SK-N-SH (cell line): ENCODE data around the gene SPOP. TPM values are rescaled to one million over a fixed set of nuclear protein-coding genes. Genes with fewer than 3 reads are reported as not detected.

Source experiments
- CTCF ChIA-PET: fragments of 300-600, 350-600 bp; formaldehyde crosslinking; extraction: SDS; loops from one replicate; lab custom pipeline; 2021; lab: Yijun Ruan, JAX
- POLR2A ChIA-PET: fragments of 350-600 bp; sonication (Branson Sonifier 250); formaldehyde crosslinking; extraction: SDS; loops from one replicate; lab custom pipeline; 2020; ENCODE audit warnings: antibody characterized with exemption, inconsistent platforms; lab: Yijun Ruan, JAX
- DNase-seq: peaks from one replicate; pipeline ENCODE4 v3.0.0; 2012
- H2AFZ ChIP-seq: fragments of 200-600 bp; sonication (generic); 2 replicates; pipeline ENCODE4 v1.8.1; 2016; ENCODE audit warnings: antibody characterized with exemption, mild to moderate bottlenecking, low read depth
- H3F3A ChIP-seq: fragments of 200-600 bp; sonication (generic); replicated peaks from 2 replicates; pipeline ENCODE3; 2016; ENCODE audit warnings: antibody characterized with exemption, mild to moderate bottlenecking; ENCODE audit not compliant: insufficient read depth
- H3K27ac ChIP-seq, 2 experiments: fragments of 200-500 bp in 1 of 2; fragments of 200-600 bp in 1 of 2; sonication (Bioruptor generic) in 1 of 2; sonication (generic), shearing (Covaris generic) in 1 of 2; 2 replicates each; pipeline versions ENCODE4 v1.5.1 to v1.6.1; 2014 to 2016; ENCODE audit warnings: low read depth in 2 of 2, inconsistent platforms in 1 of 2, low read length in 1 of 2, mild to moderate bottlenecking in 1 of 2, mixed read lengths in 1 of 2
- H3K27me3 ChIP-seq: fragments of 200-600 bp; sonication (generic), shearing (Covaris generic); 2 replicates; pipeline ENCODE4 v1.6.1; 2016; ENCODE audit warnings: mixed run types; ENCODE audit not compliant: insufficient read depth
- H3K36me3 ChIP-seq, 2 experiments: fragments of 200-500 bp in 1 of 2; fragments of 200-600 bp in 1 of 2; sonication (Bioruptor generic) in 1 of 2; sonication (generic) in 1 of 2; replicated peaks in 1 of 2; 2 replicates each; pipeline versions ENCODE3 to v1.5.1; 2014 to 2016; ENCODE audit warnings: low read length in 1 of 2, mild to moderate bottlenecking in 1 of 2; ENCODE audit not compliant: insufficient read depth in 2 of 2, control insufficient read depth in 1 of 2
- H3K4me1 ChIP-seq, 2 experiments: fragments of 200-500 bp in 1 of 2; fragments of 200-600 bp in 1 of 2; sonication (Bioruptor generic) in 1 of 2; sonication (generic), shearing (Covaris generic) in 1 of 2; 2 replicates each; pipeline versions ENCODE4 v1.5.1 to v1.6.1; 2014 to 2016; ENCODE audit warnings: low read depth in 1 of 2, low read length in 1 of 2, mixed run types in 1 of 2; ENCODE audit not compliant: insufficient read depth in 2 of 2, control insufficient read depth in 1 of 2
- H3K4me2 ChIP-seq: fragments of 200-600 bp; sonication (generic), shearing (Covaris generic); 2 replicates; pipeline ENCODE4 v1.6.1; 2017; ENCODE audit warnings: mixed run types
- H3K4me3 ChIP-seq, 2 experiments: fragments of 200-500 bp in 1 of 2; fragments of 200-600 bp in 1 of 2; sonication (Bioruptor generic) in 1 of 2; sonication (generic), shearing (Covaris generic) in 1 of 2; 2 replicates each; pipeline versions ENCODE4 v1.5.1 to v1.8.1; 2014 to 2016; ENCODE audit warnings: low read depth in 2 of 2, inconsistent platforms in 1 of 2, low read length in 1 of 2, mild to moderate bottlenecking in 1 of 2, mixed read lengths in 1 of 2, moderate library complexity in 1 of 2
- H3K79me2 ChIP-seq: fragments of 200-600 bp; sonication (generic); 2 replicates; pipeline ENCODE4 v1.8.1; 2017; ENCODE audit warnings: mild to moderate bottlenecking; ENCODE audit not compliant: insufficient read depth
- H3K9ac ChIP-seq: fragments of 200-600 bp; sonication (generic); 2 replicates; pipeline ENCODE4 v1.6.1; 2017; ENCODE audit warnings: mixed run types
- H3K9me2 ChIP-seq: fragments of 200-600 bp; sonication (generic); 2 replicates; pipeline ENCODE4 v1.6.1; 2017; ENCODE audit warnings: mixed run types
- H3K9me3 ChIP-seq: fragments of 200-600 bp; sonication (generic); 2 replicates; pipeline ENCODE4 v1.6.1; 2017; ENCODE audit warnings: mixed run types, mild to moderate bottlenecking, moderate library complexity
- H4K20me1 ChIP-seq: fragments of 200-600 bp; sonication (generic); 2 replicates; pipeline ENCODE4 v1.6.1; 2017; ENCODE audit warnings: mild to moderate bottlenecking, mixed run types; ENCODE audit not compliant: insufficient read depth
- CHD2 ChIP-seq: fragments of 150-350 bp; IDR thresholded peaks from 2 replicates; pipeline ENCODE4 v1.6.1; 2018; ENCODE audit warnings: low read length; ENCODE audit not compliant: partially characterized antibody
- EZH2phosphoT487 ChIP-seq: fragments of 200-600 bp; sonication (generic); IDR thresholded peaks from 2 replicates; pipeline ENCODE4 v1.6.1; 2017; ENCODE audit warnings: low read depth, mixed run types, mild to moderate bottlenecking, antibody characterized with exemption, moderate library complexity, borderline replicate concordance
- FOXM1 ChIP-seq: IDR thresholded peaks from 2 replicates; pipeline ENCODE4 v1.4.0; 2012; ENCODE audit warnings: low read depth, mild to moderate bottlenecking
- GATA2 ChIP-seq: sonication (generic); formaldehyde crosslinking; IDR thresholded peaks from 2 replicates; pipeline ENCODE4 v1.5.0; 2020; ENCODE audit warnings: mild to moderate bottlenecking, missing genetic modification reagents
- JUND ChIP-seq: IDR thresholded peaks from 2 replicates; pipeline ENCODE4 v1.4.0; 2012
- MAX ChIP-seq: IDR thresholded peaks from 2 replicates; pipeline ENCODE4 v1.4.0; 2012; ENCODE audit warnings: low read depth
- NFIC ChIP-seq: IDR thresholded peaks from 2 replicates; pipeline ENCODE4 v1.4.0; 2012; ENCODE audit warnings: borderline replicate concordance
- POLR2AphosphoS5 ChIP-seq: IDR thresholded peaks from 2 replicates; pipeline ENCODE4 v1.6.1; 2012; ENCODE audit warnings: low read depth, low read length
- RAD21 ChIP-seq: IDR thresholded peaks from 2 replicates; pipeline ENCODE4 v1.6.1; 2012; ENCODE audit warnings: mild to moderate bottlenecking, low read length
- REST ChIP-seq: IDR thresholded peaks from 2 replicates; pipeline ENCODE4 v1.6.1; 2012; ENCODE audit warnings: mild to moderate bottlenecking, low read depth, low read length, moderate library complexity
- RXRA ChIP-seq: IDR thresholded peaks from 2 replicates; pipeline ENCODE4 v1.4.0; 2012; ENCODE audit warnings: low read depth, mild to moderate bottlenecking, borderline replicate concordance
- TAF1 ChIP-seq: IDR thresholded peaks from 2 replicates; pipeline ENCODE4 v1.6.1; 2012; ENCODE audit warnings: low read depth, mild to moderate bottlenecking, low read length, moderate library complexity, borderline replicate concordance
- USF1 ChIP-seq: IDR thresholded peaks from 2 replicates; pipeline ENCODE4 v1.4.0; 2012; ENCODE audit warnings: low read depth, borderline replicate concordance
- ZBTB33 ChIP-seq: IDR thresholded peaks from 2 replicates; pipeline ENCODE4 v1.4.0; 2012; ENCODE audit warnings: low read depth, borderline replicate concordance
- WGBS: methylation state at CpG from one replicate; pipeline ENCODE4 v1.1.6; 2017; ENCODE audit warnings: low lambda C conversion rate; 5-methylcytosine and 5-hydroxymethylcytosine counted together
- polyA plus RNA-seq, 3 experiments: library from polyadenylated mRNA; depleted of rRNA; stranded (reverse); fragments of >200 nt; gene quantifications; 2 replicates each; pipeline ENCODE4 v1.2.3, GENCODE V29; 2012

SPOP gene
- polyA plus RNA-seq, 1 of the 3 experiments (the other 2 are of a cell fraction): 54.0 TPM

GRCh38 chr17:49634485-49634860 is 43.4 kb downstream of the SPOP start:
- H2AFZ ChIP-seq: no peak overlapping the region
- no peak for DNase-seq
- no peaks in the 10 kb centered on the region for H3K9me3 ChIP-seq
- H3K27ac ChIP-seq: peak overlapping the region in 1 of 2 experiments; percentile 53; a peak in 2 of 4 replicates
- no peaks in the 10 kb centered on the region; the same call in 1 of the 2 replicates for H4K20me1 ChIP-seq
- H3K79me2 ChIP-seq: peaks cover 77% of the 10 kb centered on the region
- ChIA-PET CTCF (interaction anchor here (0.9 to 2.0 kb wide), 4 partner anchors 49 to 64 kb away, joined by 3 to 7 read pairs (median 3); no protein-coding TSS in a partner anchor), POLR2A (no interaction called here)
- no peak for TF ChIP-seq ZBTB33
- TF ChIP-seq NFIC: no peak
- TF ChIP-seq JUND: no peak
- TF ChIP-seq REST: no peak
- TF ChIP-seq USF1: no peak
- TF ChIP-seq RAD21: no peak
- no peak for TF ChIP-seq RXRA
- TF ChIP-seq TAF1: no peak
- TF ChIP-seq MAX: no peak
- TF ChIP-seq FOXM1: no peak
- no peak for TF ChIP-seq GATA2 (CRISPR knock-in tag)
- TF ChIP-seq CHD2: no peak
- TF ChIP-seq POLR2AphosphoS5: no peak
- no peak for TF ChIP-seq EZH2phosphoT487
- H3K4me1 ChIP-seq: peaks cover 6 to 59% of the 10 kb centered on the region in 2 experiments
- H3K9me2 ChIP-seq: no peaks in the 10 kb centered on the region
- no peaks in the 10 kb centered on the region for H3K27me3 ChIP-seq
- H3K4me2 ChIP-seq: peak overlapping the region; percentile 24; the same call in 1 of the 2 replicates
- peaks cover 42% of the 10 kb centered on the region for H3F3A ChIP-seq
- WGBS: 97% methylated on average over 1 of the region's 1 CpG
- H3K4me3 ChIP-seq: no peak overlapping the region
- H3K36me3 ChIP-seq: peaks cover 0 to 9% of the 10 kb centered on the region in 2 experiments
- peak overlapping the region; percentile 0; the same call in 1 of the 2 replicates for H3K9ac ChIP-seq
